T follicular helper cell (primary cell): ENCODE data around the gene CSF2.

Experiments
- DNase-seq: peaks from one replicate; pipeline ENCODE4 v3.0.0-alpha.2; 2020; ENCODE audit warnings: low read depth
- total RNA-seq, 2 experiments: gene quantifications; one replicate each; lab custom pipeline; 2026; lab: John Stamatoyannopoulos, UW

The CSF2 gene
- 0 to 162 reads per million in 2 experiments for total RNA-seq

- no peak for DNase-seq
Observed at GRCh38 chr5:132073231-132074013, at the start of gene CSF2. TSS of gene CSF2 (plus strand) at chr5:132073789. CDS start at chr5:132073824, 35 bp downstream.

- DNase-seq, result no peak
Observed at GRCh38 chr5:132024117-132024435, 49.5 kb upstream of the CSF2 start.

GRCh38 chr5:132024789-132025402, 48.7 kb upstream of the CSF2 start:
- no peak for DNase-seq

GRCh38 chr5:132025403-132025971, 48.1 kb upstream of the CSF2 start:
- DNase-seq, result no peak

- no peak for DNase-seq
Observed at GRCh38 chr5:132026516-132027008, 47.0 kb upstream of the CSF2 start.

GRCh38 chr5:132027027-132027426, 46.6 kb upstream of the CSF2 start:
- DNase-seq, result no peak

- no peak for DNase-seq
Observed at GRCh38 chr5:132029609-132030330, 43.8 kb upstream of the CSF2 start.

- DNase-seq, result no peak
Observed at GRCh38 chr5:132030610-132031009, 43.0 kb upstream of the CSF2 start.

GRCh38 chr5:132032196-132032595, 41.4 kb upstream of the CSF2 start:
- DNase-seq, result no peak

- no peak for DNase-seq
Observed at GRCh38 chr5:132033122-132033521, 40.5 kb upstream of the CSF2 start.

GRCh38 chr5:132037353-132037752, 36.2 kb upstream of the CSF2 start:
- DNase-seq, result no peak

- DNase-seq, result no peak
Observed at GRCh38 chr5:132044207-132044606, 29.4 kb upstream of the CSF2 start.

- DNase-seq, result no peak
Observed at GRCh38 chr5:132046880-132047299, 26.7 kb upstream of the CSF2 start.

- no peak for DNase-seq
Observed at GRCh38 chr5:132049093-132049492, 24.5 kb upstream of the CSF2 start.

GRCh38 chr5:132049559-132049958, 24.0 kb upstream of the CSF2 start:
- DNase-seq, result no peak

- no peak for DNase-seq
Observed at GRCh38 chr5:132050136-132050535, 23.5 kb upstream of the CSF2 start.

GRCh38 chr5:132050661-132051552, 22.7 kb upstream of the CSF2 start:
- DNase-seq, result no peak

GRCh38 chr5:132052520-132052919, 21.1 kb upstream of the CSF2 start:
- no peak for DNase-seq

- DNase-seq, result no peak
Observed at GRCh38 chr5:132053483-132053882, 20.1 kb upstream of the CSF2 start.

- no peak for DNase-seq
Observed at GRCh38 chr5:132054031-132054696, 19.4 kb upstream of the CSF2 start.
